Activated CD4-positive, alpha-beta T cell treated with anti-CD3 and anti-CD28 coated beads for 1 hour (primary cell): ENCODE data around the gene ACTR2.

Experiments used
- DNase-seq: peaks from one replicate; pipeline ENCODE4 v3.0.0-alpha.2; 2020

The ACTR2 gene

DNA sequence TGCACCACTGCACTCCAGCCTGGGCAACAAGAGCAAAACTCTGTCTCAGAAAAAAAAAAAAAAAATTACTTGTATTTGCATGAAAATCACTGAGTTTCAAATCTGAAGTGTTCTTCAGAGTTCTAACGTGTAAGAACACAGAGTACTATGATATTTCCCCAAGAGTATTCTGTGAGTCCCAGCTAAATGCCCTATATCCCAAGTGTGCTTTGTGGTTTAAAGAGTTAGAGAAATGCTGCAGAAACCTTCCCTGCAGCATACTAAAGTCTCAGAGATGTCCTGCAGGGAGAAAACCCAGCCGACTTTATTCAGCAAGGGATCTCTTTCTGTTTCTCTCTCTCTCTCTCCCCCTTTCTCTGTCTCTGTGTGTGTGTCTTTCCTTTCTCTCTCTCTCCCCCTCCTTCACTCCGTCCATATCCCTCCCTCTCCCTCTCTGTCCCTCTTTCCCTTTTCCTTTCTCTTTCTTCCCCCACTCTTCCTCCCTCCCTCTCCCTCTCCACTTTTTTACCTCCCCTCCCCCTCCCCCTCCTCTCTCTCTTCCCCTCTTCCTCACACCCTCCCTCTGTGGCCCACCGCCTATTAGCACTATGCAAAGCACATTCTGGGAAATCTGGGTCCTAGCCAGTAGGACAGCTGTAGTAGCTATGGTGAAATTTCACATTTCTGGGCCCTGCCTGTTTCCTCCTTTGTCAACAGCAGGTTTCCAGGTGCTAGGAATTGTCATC lies 54.2 kb downstream of the ACTR2 start:
- no peak for DNase-seq

- DNase-seq = no peak
Observed at GRCh38 chr2:65282477-65283053, 54.9 kb downstream of the ACTR2 start.

GRCh38 chr2:65287364-65287763 lies 59.7 kb downstream of the ACTR2 start:
- no peak for DNase-seq

DNA sequence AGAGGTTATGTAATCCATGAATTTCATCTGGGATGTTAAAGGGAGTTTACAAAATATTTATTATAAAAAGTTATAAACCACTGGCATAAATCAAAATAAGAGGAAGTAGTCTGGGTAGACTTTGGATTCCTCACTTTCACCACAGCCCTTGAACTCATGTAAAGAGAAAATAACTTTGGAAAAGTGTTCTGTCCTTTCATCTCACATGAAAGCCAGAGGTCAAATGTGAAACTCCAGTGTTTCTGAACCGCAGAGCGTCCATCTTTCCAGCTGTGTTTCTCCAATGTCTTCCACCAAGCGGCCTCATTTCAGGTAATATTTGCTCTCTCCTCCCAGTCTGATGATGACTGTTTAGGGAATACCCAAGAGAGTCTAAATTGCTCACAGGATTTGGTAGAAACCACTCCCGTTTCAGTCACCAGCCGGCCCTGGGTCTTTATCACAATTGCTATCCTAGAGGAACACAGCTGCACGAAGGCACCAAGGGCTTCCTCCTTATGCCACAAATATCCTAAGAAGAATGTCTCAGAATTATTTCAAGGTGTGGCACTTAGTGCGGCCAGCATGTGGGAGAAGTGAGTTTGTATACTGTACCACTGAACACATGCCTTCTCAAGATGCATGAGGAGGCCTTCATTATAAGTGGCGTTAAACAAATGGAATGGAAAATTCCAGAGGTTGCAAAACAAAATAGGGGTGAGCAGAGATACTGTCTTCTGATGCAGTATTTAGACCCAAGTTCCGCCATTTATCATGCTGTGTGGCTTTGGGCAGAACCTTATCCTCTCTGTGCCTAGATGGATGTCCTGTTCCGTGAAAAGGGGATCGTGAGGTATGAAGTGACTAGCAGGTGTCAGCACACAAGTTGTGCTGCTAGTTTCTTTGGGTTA lies 63.8 kb downstream of the ACTR2 start:
- DNase-seq = no peak

DNA sequence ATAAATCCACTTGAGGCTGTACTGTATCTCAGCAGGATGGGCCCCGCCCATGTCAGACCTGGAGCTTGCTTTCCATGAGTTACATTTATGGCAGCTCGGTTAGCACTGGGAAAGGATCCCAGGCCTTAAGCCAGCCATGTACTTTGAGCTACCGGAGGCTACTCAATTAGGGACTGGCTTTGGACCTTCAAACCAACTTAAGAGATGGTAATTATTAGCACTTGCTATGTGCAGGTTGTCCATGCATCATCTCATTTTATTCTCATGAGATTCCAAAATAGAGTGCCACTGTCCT lies 64.4 kb downstream of the ACTR2 start:
- DNase-seq = no peak

DNA sequence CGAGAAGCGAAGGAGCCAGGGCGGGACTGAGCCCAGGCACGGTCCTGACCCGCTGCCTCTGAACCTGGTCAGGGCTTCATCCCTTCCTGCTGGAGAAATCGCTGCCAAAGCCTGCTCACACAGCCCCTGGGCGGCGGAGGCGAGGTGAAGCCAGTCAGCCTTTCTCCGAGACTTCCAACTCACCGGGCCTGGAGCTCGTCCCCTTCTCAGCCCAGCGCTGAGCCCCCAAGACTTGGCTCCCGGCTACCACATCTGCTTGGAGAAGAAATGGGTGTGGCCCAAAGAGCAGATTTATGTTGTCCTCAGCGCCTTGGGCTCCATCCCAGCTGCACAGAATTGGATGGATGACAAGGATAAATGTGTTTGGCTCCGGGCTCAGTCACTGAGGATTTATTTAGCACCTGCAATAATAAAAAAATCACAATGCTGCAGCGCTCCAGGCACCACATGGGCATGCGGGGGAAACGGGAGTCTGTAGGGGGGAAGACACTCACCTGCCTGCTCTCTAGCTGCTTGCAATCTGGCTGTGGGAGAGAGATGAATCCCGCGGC lies 64.9 kb downstream of the ACTR2 start:
- DNase-seq = no peak

- no peak for DNase-seq
Observed at GRCh38 chr2:65293376-65293775, 65.7 kb downstream of the ACTR2 start.

- DNase-seq = no peak
Observed at GRCh38 chr2:65294136-65294535, 66.5 kb downstream of the ACTR2 start.

- DNase-seq = no peak
Observed at GRCh38 chr2:65294701-65295100, 67.1 kb downstream of the ACTR2 start.

DNA sequence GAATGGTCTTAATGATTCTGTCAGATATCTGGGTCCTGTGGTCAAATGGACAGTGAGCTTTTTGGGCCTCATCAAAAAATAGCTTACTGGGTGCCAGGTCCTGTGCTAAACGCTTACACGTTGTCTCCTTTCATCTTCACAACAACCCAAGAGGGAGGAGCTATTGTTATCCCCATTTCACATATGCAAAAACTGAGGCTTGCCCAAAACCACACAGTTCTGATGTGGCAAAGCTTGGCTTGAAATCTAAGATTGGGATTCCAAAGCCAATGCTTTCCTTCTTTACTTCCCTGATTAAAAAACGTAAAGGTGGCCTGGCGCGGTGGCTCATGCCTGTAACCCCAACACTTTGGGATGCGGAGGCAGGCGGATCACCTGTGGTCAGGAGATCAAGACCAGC lies 69.3 kb downstream of the ACTR2 start:
- DNase-seq = no peak

DNA sequence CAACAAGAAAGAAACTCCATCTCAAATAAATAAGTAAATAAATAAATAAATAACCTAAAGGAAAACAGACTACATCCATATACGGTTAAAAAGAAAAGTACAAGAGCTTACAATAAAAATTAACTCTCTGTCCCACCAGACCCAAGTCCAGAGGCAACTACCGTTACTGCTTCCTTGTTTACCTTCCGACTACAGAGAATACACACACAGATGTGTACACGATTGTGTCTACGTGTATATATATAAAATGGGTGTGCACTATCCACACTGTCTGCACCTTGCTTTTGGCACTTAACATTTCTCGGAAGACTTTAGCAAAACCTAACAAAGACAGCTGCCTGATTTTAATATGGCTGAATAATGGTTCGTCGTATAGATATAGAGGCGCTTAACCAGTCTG lies 69.9 kb downstream of the ACTR2 start:
- no peak for DNase-seq

DNA sequence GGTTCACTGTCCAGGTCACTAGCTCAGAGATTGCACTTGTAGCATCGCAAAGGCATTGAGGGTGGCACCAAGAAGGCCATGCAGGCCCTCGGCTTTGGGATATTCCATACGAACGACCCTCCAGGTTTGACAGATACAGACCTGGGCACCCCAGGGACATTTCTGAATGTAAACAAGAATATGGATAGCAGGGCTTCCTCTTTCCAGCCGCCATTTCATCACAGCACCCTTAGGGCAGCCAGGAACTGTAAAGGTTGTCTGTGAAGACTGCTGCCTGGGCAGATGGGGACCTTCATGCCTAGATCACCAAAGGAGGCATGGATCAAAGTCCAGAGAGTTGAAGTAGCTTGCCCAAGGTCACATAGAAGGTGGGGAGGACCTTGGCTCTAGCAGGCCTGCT lies 70.5 kb downstream of the ACTR2 start:
- no peak for DNase-seq

DNA sequence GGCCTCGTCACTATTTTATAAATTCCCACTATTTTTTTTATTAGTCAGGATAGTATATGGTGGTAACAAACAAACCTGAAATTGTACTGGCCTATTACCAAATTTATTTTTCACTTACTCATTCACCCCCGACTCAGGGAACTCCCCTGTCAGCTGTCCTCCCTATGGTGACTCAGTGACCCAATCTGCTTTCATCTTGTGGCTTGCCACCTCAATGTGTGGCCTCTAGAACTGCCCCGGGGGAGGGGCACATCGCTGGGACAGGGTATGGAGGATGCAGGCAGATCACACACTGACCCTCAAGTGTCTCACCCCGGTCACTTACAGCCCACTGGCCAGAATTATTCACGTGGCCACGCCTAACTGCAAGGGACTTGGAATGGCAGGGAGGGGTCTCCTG lies 71.6 kb downstream of the ACTR2 start:
- DNase-seq = no peak

DNA sequence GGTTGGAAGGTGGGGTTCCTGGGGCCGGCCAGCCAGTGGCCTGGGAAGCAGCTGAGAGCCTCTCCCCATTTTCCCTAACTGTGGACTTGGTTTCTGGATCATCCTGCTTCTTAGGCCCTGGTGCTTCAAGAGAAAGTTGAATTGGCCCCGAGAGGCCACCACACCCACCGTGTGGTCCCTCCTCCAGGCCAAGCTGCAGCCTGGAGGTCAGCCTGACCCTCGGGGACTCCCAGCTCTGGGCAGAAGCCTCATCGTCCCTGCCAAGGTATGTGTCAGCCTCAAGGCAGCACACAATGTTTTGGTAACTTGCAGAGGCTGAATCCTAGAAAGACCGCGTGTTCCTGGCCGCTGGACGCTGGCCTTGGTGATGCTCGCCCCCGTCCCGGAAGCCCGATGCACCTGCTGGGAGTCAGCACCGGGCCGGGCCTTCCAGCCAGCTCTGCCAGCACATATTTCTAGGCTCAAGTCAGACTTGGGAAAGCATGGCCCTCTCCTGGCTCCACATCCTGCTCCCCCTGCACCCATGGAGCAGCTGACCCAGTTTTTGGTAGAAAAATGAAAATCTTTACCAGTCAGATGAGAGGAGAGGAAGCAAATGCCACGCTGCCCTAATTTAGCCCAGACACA lies 72.6 kb downstream of the ACTR2 start:
- no peak for DNase-seq

DNA sequence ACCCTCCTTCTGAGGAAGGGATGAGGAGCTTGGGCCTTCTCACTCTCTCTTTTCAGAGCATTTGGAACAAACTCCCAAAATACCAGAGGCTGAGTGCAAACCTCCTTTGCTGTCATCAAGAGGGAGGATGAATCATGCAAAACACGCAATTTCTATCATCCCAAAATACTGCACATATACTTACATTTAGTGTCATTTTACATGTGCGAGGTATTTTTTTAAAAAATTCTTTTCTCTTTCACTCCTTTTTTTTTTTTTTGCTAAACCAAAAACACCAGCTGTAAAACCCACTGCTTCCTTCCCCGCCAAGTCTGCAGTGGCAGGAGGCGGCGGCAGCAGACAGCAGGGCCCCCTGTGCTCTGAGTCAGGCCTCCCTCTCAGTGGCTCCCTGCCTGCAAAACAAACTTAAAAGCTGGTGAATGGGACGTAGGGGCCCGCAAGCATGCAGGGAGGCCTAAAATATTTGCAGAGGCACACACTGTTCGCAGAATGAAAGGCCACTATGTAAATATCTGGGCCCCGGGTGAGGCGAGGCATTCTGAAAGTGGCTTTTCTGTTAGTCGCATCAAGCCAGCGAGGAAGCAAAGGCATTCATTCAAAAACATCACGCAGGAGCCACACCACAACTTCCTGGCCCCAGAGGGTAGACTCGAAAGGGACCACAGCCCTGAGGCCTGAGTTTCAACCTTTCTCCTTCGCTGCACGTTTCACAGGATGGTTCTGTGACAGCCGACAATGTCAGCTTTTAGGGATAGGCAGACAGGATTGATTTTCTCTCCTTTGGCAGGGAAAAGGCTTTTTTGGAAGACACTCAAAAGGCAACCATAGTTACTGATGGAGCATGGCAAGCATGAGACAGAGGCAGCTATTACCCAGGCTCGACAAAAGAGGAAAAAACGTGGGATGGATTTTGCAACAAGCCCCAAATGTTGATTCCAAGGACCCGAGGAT lies 73.4 kb downstream of the ACTR2 start:
- peak; percentile 49 for DNase-seq

DNA sequence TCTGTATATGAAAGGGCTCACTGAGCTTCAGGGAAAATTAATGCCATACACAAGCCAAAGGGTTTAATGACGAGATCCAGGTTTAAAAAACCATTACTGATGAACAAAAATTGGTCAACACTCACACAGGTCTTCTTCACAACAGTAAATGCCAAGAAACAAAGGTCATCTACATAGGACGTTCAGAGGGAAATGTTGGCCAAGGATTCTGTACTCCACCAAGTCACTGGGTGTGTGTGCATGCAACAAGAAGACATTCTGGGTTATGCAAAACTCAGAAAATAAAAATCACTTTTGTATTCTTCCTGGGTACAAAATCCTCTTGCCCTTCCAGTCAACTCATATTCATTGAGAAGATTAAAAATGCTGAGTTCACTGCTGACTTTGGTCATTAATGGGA lies 78.3 kb downstream of the ACTR2 start:
- no peak for DNase-seq

GRCh38 chr2:65309699-65310098 lies 82.1 kb downstream of the ACTR2 start:
- no peak for DNase-seq

- DNase-seq = no peak
Observed at GRCh38 chr2:65311049-65311448, 83.4 kb downstream of the ACTR2 start.

- DNase-seq = no peak
Observed at GRCh38 chr2:65311596-65311995, 84.0 kb downstream of the ACTR2 start.

DNA sequence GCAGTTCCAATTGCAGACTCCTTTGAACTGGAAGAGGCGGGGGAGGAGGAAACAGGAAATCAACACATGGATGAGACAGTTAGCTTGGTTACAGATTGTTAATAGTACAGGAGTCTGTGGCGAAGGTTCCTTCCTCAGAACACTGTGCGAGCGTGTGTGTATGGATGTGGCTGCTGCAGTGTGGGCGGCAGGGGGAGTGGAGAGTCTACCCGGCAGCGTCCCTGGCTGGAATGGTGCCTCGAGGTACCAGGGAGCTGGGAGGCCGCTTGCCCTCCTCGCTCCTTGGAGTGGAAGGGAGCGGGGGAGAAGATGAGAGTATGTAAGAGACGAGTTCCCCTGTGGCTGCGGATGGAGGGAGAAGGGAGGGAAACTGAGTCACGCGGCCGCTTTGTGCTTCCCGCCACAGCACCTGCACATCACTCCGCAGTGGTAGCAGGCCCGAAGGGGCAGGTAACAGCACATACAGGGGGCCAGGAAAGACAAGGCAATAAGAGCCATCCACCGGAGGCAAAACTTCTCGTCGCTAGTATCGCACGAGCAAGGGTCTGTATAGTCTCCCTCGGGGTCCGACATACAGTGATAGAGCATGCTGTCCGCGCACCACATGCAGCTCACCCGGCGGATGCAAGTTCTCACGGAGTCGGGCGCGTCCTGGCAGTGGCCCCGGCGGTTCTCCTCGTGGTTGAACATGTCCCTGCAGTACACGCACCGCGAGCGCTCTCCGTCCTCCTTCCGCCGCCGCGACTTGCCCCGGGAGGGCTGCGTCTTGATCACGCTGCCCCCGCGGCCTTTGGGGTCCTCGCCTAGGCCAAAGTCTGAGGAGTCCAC lies 85.7 kb downstream of the ACTR2 start:
- no peak for DNase-seq

DNA sequence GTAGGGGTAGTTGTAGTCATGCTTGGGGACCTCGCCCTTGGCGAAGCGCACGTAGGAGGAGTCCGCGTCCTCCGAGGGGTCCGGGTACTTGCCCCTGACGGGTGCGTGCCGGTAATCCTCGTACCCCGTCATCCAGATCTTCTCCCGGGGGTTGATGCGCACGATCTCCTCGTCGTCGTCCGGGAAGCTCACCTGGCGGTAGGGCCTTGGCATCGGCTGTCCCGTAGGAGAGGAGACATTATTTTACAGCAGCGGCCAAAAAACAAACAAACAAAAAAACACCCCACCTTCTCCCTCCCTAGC lies 86.3 kb downstream of the ACTR2 start:
- no peak for DNase-seq
